GM18511 (cell line): Measurements from ENCODE around the gene GOLGA6C.
"Not testable (repeated sequence)": the region's sequence is repeated elsewhere in the genome, so short reads cannot be mapped to it uniquely, and the experiment has no call there.

Source experiments
- ATAC-seq: cut with Tn5 transposase; IDR thresholded peaks from one replicate; pipeline ENCODE4 v1.9.1; 2021; ENCODE audit warnings: mild to moderate bottlenecking, moderate library complexity; ENCODE audit not compliant: unreplicated experiment

The GOLGA6C gene

DNA sequence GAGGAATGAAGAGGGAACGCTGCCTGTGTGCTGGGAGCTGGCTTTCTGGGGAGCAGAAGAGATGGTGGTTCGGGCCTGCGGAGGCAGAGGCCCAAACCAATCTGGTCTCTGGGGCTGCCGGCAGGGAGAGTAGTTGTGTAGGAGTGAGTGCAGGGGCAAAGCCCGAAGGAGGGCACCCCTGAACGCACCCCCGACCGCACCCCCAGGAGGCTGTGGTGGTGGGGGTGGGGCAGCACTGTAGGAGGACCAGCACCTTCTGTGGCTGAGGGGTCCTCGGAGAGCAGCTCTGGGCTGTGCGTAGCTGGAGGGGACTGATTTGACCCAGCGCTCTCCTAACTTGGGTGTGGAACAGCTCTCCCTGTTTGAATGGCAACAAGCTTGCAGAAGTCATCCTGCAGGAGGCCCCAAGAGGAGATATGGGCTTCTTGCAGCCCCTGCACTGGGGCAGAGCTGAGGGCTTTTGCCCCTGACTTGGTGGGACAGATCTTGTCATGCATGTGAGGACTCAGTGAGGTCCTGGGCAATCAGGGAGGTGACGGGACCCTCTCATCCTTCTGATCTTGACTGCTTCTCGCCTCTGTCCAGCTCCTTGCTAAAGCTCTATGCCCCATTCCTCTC is 30.4 kb upstream of the GOLGA6C start:
- no peak for ATAC-seq

DNA sequence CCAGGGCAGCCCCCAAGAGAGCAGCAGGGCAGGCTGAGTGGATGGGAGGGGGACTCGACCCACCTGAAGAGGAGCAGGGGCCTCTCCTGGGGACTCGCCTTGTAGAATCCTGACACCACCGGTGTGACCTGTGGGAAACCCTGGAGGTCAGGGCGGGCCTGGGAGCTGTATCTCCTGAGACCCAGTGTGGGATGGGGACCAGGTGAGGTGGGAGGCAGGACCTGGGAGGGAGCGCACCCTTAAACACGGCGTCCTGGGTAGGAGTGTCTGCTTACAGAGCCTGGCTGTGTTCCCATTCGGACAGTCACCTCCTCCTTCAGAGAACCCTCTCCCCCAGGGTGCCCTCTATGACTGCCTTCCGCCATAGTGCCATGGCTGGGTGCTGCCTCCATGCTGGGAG is 29.3 kb upstream of the GOLGA6C start:
- ATAC-seq, result no peak

DNA sequence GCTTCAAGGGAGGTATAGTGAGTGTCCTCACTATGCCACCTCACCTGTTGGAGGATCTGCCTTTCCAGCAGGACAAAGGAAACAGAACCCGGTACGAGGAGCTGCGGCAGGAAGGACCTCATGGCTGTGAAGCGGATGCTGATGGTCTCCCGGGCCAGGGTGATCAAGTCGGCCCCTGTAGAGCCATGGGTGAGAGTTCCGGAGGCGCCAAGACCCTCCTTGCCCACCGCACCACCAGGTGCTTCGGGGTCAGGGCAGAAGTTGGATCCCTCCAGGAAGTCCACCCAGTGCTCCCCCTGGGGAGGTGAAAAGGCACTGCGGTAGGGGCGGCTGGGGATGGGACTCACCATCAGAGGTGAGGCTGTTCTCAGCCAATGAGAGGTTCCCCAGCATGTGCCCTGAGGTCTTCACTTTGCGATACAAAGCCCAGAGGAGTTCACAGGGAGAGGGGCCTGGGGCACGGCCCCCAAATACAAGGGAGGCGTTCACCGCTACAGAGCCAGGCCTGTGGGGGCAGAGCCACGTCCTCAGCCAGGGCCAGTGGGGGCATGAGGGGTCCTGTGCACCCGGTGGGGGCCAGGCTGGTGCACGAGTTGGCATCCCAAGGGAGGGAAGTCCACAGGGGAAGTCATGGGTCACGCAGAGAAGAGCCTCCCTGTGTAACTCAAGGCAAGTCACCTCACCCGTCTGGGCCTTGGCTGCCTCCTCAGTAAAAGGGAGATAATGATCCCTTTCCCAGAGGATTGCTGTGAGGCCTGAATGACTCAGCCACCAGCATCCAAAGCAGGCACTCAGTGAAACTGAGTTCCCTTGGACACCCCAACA is 28.7 kb upstream of the GOLGA6C start:
- ATAC-seq, result no peak

DNA sequence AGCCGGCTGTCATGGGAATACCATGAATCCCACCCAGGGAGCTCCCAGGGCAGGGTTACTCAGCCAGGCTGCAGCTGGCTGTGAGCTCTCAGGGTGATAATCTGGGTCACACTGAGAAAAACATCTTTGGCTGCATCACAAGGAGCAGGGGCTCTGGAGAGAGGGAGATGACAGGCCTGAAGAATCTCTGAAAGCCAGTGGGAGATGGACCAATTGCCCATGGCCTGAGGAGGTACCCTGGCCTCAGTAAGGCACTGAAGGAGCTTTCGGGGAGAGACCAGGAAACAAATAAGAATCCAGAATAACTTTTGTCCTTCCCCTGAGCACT is 28.2 kb upstream of the GOLGA6C start:
- ATAC-seq, result no peak

DNA sequence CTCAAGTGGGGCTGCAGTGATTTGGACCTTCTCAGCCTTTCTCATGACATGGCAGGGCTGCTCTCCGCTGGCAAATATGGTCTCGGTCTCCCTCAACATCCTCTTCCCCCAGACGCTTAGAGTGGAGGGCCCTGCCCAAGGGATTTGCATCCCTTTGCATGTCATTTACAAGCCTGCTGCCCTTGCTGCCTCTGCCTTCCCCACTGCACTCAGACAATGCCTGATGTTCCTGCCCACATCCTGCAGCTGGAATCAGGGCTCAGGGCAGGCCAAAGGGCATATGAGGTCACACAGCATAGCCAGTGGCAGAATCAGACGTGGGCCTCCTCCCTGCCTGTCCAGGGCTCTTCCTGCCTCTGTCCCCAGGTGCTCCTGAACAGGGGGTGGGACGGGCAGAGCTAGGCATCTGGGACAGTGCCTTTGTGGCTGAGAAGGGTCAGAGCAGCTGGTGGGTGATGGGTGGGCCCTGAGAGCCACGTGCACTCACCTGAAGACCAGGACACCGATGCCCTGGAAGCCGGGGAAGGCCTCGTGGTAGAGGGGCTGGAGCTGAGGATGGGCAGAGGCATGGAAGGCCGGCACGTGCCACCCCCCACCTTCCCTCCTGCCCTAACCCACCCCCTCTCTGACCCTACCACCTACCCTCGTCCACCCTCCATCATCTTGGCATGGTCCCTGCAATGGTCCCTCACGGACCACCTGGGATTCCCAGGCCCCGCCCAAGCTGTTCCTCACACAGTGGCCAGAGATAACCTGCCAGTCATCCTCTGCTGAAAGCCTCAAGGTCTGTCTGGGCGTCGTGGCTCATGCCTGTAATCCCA is 27.4 kb upstream of the GOLGA6C start:
- ATAC-seq, result no peak

DNA sequence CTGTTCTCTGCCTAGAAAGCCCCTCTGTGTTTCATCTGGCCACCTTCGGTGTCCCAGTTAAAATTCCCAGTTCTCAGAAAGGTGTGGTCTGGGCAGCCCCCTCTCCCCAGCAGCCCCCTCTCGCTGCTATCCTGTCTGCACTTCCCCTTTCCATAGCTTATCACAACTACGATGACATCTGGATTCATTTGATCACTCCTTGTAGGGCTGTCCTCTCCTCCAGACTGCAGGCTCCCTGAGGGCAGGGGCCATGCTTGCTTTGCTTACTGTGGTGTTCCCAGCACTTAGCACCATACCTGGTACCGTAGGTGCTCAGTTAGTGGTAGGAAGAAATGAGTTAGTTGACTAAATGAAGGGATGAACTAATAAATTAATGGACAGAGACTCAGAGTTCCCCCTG is 26.3 kb upstream of the GOLGA6C start:
- no peak for ATAC-seq

DNA sequence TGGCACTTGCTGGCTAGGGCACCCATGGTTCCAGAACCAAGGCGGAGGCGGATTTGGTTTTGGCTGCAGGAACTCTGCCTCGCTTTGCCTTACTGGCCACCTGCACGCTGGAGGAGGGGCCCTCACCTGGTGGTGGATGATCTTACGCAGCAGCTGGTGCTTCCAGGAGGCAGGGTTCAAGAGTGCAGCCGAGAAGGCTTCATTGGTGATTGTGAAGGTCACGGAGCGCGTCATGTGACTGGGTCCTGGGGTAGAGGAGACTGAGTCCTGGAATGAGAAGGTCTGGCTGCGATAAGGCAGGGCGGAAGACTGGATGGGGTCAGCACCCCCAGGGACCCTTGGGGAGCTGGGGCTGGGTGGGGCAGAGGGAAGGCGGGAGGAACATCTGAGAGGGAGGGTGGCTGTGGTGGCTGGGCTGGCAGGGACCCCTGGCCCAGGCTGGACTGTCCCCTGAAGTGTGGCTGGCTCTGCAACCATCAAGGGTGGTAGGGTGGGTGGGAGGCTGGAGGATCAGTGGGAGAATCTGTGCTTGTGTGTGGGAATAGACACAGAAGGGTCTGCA is 25.8 kb upstream of the GOLGA6C start:
- ATAC-seq, result no peak

DNA sequence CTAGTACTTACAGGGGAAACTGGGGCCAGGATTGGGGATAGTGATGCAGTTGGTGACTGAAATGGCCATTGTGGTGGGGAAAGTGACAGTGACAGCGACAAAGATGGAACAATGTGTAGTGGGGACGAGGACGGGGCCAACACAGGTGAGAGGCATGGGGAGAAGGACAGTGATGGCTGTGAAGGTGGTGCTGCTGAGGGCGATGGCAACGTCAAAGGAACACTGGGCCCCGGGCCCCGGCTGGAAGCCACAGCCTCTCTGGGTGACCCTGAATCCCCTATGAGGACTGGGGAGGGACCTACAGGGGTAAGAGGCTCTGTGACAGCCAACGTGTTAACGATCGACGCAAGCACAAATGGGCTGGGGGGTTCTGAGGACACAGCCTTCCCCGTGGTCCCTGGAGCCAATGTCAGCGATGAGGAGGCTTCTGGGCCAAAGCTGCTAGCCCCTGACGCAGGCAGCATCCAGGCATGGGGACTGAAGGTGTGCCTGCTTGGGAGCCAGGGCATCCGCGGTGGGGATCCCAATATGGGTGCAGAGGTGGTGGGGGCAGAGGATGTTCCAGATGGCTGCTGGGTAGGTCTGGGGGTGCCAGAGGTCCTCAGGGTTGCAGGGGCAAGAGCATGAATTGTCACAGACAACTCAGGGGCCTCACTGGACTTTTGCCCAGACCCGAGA is 25.2 kb upstream of the GOLGA6C start:
- no peak for ATAC-seq

DNA sequence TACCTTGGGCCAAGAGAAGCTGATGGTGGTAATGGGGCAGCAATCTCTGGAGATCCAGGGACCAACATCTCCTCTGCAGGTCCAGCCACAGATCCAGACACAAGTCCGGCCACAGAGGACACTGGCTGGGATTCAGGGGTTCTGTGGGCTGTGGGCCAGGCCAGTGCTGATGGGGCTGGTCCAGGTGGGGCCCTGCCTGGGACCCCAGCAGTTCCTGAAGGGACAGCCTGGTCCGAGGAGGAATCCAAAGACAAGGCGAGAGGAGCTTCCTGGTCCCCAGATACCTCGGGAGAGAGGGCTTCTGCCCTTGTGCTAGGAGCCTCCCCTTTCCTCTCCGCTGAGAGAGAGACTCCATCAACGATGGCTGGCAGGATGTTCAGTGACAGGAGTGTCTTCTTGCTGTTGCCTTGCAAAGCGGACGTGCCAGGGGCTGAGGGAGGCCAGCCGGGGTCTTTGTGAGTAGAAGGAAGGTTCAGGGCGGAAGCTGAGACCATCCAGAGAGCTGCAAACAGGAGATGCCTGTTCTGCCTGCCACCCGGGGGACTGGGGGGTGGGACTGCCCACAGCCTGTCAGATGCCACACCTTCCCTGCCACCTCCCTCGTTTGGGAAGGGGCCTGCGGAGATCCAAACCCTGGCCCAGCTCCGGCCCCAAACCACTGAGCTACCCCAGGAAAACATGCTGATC is 24.5 kb upstream of the GOLGA6C start:
- ATAC-seq, result no peak

DNA sequence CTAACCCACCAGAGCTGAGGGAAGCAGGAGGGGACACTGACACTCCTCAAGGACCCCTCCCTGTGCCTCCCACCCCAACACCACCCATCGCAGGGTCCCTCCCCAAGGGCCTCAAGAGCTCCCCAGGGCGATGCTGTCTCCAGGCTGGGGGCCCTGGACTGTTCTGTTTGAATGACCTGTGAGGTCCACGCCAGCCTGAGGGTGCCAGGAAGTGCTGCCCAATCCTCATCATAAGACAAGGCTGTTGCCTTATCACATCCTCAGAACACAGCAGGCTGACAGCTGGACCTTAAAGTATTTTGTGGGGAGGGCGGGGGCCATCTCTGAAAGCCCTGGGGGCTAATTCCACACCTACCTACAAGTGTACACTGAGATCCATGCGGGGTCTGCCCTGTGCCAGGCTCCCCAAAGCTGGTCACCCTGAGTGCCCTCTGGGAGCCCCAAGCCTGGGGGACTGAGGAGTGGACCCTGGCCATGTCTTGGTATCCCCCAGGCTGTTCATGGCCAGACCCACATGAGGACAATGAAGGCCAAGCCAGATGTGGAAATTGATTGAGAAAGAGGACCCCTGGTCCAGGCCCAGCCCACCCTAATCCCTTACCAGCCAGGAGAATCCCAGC is 23.8 kb upstream of the GOLGA6C start:
- ATAC-seq, result no peak

DNA sequence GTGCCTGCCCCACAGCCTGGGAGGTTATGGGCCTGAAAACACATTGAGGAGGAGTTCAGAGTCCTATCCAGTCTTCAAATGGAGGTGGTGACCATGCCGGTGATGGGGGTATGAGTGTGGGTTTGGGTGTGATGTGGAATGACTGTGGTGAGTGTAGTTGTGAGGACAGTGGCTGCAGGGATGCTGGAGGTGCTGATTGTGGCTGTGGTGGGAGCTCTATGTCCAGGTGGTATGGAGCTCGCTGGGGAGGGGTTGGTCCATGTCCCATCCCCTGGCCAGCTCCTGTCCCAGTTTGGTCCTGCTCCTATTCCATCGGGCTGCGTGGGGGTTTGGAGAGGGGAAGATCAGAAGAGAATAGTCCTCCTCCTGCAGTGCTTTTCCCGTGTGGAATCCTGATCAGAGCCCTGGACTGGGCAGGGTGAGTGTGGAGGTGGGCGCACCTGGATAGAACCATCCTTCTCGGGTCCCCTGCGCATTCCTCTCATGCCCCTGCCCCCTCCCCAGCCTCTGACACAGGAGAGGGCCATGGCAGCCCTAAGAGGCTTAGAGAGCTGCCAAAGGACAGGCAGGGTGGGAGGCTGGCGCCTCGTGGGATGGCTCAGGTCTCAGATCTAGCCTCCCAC is 23.0 kb upstream of the GOLGA6C start:
- ATAC-seq, result no peak

DNA sequence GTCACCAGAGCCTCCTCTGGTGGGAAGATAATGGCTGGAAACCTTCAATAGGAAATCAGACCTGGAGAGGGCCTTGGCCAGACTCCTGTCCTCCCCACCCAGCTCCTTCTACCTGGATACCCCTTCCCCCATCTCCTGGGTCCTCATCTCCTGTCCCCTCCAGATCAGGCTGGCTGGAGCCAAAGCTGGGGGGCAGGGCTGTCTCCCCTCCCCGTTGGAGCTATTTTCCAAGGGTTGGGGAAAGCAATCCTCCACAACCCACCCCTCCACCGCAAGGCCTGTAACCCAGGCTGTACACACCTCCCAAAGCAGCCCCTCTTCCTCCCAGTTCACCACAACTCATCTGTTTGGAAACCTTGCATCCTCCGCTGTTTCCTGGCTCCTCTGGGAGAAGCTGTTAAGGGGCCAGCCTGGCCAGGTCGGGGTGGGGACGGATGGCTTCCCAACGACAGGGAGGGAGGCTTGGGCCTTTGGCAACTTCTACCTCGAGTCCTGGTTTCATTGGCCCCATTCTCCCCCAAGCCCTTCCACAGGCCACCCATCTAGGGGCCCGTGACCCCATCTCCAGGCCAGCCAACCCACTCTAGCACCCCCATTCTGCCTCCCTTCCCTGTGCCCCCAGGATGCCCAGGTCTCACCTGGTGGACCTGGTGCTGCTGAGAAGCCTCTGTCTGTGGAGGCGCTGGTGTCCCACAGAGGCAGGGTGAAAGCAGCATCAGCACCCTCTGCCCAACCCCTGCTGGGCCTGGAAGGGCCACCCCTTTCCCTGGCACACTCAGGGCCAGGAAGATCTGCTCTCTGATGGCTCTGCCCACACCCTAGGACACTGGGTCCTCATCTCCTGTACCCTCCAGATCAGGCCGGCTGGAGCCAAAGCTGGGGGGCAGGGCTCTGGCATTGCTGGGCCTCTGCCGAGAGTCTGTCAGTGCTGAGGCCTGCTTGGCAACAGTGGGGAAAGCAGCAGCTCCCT is 22.1 kb upstream of the GOLGA6C start:
- no peak for ATAC-seq

DNA sequence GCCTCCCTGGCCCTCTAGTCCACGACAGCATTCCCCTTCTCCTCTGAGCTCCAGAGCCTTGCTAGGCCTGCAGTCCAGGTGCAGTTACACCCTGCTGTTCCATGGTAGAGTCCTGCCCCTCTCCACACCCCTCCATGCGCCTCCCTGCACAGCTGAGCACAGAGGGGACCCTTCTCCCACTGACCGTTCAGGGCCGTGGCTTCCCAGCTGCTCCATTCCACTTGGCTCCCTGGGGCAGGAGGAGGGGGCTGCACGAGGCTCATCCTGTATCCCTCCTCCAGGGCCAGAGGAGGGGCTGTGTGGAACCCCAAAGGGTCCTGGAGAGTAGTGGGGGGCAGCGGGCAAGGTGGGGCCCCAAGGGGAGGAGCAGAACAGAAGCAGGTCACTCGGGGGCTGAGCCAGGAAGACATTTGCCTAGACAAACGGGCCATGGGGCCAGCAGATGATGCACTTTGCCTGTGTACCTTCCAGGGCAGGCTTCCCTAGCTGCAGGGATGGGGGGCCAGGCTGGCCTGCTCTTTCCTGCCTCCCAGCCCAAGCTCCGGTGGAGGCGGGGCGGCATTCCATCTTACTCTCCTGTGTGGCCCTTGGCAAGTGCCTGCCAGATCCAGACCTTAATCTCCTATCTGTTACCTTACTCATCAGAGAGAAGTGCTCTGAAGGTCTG is 20.7 kb upstream of the GOLGA6C start:
- ATAC-seq, result no peak

DNA sequence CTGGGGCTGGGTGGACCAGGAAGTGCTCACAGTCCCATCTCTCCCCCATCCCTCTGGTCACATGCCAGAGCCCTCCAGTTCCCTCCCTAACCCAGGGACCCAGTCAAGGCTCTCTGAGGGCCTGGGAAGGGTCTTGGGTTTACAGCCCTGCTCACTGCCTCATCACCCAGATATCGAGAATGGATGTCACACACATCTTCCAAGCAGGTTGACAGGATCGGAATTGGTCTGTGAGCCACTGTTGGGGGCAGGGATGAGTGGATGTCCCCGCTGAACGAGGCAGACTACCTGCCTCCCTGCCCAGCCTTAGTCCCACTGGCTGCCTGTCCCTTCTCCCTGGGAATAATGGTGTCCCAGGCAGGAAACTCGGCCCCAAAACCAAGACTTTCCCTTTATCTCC is 20.0 kb upstream of the GOLGA6C start:
- no peak for ATAC-seq

DNA sequence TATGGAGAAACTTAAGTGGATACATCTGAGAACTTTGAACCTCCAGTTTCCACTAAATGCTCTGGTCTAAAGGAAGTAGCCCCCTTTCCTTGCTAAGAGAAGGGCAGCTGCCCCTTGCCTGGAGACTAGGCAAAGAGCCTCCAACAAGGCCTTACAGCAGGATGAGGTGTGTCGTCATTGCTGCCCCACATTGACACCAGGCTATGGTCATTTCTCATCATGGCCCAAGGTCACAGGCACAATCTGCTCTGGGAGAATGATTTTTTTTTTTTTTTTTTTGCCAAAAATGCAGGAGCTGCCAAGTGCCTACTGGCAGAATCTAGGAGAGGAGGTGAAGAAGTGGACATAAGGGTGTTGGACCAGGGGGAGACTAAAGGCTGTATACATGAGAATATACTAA is 12.4 kb upstream of the GOLGA6C start:
- not testable (repeated sequence) for ATAC-seq

DNA sequence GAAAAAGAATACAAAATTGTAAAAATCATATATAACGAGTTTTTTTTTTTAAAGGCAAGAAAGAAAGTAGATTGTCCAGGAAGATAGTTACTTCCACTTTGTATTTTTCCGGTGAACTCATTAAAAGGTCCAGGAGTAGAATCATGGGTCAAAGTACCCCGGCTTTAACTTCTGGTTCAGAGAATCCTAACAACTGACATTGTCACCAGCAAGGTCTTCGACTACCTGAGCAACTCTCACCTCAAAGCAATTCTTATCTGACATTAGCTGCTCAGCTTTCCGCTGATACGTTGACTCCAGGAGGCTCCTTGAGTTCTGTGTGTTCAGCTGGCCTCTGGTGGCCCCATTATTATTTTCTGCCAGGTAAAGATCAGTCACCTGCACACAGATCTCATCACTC is 9.1 kb upstream of the GOLGA6C start:
- ATAC-seq, result not testable (repeated sequence)

DNA sequence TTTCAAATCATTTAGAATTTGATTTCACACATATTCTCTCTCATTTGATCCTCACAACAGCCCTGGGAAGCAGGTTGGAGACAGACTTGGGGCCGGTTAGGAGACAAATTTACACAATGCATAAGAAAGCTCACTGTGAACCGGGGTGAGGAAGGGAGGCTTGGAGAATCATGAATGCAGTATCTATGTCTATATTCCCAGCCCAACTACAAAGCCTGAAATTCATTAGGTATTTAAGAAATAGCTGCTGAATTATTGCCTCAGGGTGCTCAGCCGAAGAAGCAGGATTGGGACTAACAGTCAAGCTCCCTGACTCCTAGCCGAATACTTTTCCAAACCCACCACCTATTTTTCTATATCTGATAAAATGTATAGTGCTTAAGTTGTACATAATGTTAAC is 8.4 kb upstream of the GOLGA6C start:
- no peak for ATAC-seq

DNA sequence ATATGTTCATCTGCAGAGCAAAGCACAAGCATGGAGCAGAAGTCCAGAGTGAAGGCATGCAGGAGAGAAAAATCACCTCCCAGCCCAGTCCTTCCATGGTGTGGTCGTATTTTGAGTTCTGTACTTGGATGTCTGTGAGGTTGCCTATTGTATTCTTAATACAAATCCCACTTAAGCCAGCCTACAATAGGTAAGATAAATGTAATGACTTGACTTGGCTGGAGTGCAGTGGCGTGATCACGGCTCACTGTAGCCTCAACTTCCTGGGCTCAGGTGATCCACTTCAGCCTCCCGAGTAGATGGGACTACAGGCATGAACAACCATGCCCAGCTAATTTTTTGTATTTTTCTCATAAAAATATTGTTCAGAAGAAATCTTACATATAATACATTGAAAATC is 6.8 kb upstream of the GOLGA6C start:
- ATAC-seq, result not testable (repeated sequence)
